GM10266 (cell line): ENCODE results near the gene OST4.
A peak's percentile ranks its signal among the peaks of the same experiment; 100 is the strongest.

Experiments used
- DNase-seq: peaks from one replicate; pipeline ENCODE4 v3.0.0; 2012; ENCODE audit errors: extremely low spot score
- TF ChIP-seq, protein P1 (sequence below): IDR thresholded peaks from 2 replicates; pipeline ENCODE4 v1.5.1; 2012; ENCODE audit warnings: mild to moderate bottlenecking, low read depth; ENCODE audit not compliant: control insufficient read depth, insufficient read depth; ENCODE audit errors: missing control alignments

The OST4 gene

DNA sequence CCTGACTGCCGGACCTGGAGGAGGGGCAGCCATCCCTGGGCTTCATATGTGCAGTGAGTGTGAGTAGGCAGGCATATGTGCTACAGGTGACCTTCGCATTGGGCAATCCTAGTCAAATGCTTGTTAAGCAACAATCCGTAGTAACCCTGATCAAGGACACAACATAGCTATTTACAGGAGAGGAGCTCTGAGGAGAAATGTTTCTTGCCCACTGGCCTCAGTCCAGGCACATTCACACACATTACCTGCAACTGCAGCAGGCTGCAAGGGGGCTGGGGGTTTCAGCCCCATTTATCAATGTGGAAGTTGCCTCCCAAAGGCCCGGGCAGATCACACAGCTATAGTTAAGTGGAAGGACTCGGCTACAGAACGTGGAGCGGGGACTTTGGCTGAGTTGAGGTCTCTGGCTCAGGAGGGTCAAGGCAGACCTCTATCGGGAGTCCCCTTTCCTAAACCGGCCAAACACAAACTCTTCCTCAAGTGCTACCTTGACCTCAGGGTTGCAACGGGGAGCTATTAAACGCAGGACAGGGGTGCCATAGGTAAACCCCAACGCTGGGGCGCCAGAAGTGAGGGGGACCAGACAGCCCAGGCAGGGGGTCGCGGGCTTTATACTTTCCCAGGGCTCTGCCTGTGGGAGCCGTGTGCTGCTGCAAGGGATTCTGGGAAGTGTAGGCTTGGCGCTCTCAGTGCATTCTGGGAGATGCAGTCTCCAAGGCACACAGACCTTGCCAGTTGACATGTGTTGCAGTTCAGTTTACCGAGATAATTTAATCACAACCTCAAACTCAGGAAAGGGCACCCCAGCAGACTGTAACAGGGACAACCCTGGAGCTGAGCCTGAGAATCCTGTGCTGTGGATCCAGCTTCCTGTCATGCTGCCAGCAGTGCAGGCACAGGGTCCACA is 24.5 kb upstream of the OST4 start:
- TF ChIP-seq, protein P1, sequence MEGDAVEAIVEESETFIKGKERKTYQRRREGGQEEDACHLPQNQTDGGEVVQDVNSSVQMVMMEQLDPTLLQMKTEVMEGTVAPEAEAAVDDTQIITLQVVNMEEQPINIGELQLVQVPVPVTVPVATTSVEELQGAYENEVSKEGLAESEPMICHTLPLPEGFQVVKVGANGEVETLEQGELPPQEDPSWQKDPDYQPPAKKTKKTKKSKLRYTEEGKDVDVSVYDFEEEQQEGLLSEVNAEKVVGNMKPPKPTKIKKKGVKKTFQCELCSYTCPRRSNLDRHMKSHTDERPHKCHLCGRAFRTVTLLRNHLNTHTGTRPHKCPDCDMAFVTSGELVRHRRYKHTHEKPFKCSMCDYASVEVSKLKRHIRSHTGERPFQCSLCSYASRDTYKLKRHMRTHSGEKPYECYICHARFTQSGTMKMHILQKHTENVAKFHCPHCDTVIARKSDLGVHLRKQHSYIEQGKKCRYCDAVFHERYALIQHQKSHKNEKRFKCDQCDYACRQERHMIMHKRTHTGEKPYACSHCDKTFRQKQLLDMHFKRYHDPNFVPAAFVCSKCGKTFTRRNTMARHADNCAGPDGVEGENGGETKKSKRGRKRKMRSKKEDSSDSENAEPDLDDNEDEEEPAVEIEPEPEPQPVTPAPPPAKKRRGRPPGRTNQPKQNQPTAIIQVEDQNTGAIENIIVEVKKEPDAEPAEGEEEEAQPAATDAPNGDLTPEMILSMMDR: no peak
- peak; percentile 81 for DNase-seq

DNA sequence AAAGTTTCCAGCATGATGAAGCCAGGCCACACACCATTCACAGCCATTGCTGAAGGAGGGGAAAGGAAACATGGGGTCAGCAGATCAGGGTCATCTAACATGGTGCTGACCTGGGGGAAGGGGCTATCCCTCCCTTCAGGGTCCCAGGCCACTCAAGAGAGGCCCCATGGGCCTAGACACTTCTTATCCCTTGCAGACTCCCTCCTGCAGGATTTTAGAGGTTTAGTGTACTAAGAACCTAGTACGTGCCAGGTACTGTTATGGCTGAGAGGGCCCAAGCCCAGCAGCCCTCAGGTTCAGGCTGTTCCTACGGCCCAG is 23.9 kb upstream of the OST4 start:
- no peak for DNase-seq
- TF ChIP-seq, protein P1: no peak

DNA sequence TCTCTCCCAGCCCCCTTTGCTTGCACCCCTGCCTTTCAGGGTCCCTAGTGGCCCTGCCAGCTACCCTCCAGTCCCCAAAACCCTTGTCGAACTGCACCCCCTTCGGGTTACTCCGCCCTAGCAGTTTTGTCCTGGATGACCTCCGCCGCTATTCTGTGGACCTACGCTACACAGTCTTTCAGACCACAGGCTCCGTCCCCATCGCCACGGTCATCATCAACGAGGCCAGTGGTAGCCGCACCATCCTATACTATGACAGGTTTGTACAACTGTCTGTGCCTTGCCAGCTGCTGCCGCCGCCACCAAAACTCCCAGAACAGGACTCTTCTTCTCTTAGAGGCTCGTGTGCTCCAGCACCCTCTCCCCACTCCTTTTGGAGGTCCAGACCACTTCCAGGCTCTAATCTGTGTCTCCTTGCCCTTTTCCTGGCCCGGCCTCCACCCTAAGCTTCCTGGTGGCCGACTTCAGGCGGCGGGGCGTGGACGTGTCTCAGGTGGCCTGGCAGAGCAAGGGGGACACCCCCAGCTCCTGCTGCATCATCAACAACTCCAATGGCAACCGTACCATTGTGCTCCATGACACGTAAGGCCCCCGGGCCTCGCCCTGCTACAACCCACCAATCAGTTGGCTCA is 23.0 kb upstream of the OST4 start:
- TF ChIP-seq, protein P1: no peak
- DNase-seq: no peak

DNA sequence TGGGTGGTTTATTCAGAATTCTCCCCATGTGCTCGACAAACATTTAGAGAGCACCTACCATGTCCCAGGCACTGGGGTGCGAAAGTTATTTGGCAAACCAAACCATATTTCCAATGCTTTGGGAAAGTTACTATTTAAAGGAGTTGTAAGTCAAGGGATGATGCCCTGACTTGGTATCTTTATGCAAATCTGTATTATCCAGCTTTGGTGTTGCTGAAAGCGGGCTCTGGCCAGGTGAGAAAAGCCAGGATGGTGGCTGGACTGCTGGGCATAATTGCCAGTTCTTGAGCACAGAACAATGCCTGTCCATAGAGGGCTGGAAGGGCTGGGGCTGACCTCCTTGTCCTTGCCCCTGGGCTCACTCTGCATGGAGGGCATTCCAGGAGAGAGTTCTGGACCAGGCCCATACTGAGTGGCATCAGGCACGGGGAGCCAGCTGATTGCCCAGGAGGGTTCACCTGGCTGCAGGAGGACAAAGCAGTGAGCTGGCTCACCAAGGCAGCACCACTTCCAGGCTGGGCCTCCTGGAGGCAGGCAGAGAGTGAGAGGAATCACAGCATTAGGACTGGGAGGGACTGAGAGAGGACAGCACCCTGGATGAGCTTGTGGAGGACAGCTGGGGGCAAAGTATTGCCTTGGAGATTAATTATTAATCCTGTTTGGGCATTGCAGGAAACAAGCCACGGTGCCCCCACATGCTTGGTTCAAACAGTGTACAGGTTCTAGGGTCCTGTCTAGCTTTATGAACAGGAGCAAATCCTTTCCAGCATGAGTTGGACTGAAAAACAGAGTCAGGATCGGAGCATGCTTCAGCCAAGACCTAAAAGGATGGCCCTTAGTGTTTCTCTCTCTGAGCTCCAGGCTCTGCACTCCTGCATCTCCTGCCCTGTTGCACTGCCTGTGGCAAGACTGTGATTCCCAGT is 22.2 kb upstream of the OST4 start:
- TF ChIP-seq, protein P1: no peak
- no peak for DNase-seq

DNA sequence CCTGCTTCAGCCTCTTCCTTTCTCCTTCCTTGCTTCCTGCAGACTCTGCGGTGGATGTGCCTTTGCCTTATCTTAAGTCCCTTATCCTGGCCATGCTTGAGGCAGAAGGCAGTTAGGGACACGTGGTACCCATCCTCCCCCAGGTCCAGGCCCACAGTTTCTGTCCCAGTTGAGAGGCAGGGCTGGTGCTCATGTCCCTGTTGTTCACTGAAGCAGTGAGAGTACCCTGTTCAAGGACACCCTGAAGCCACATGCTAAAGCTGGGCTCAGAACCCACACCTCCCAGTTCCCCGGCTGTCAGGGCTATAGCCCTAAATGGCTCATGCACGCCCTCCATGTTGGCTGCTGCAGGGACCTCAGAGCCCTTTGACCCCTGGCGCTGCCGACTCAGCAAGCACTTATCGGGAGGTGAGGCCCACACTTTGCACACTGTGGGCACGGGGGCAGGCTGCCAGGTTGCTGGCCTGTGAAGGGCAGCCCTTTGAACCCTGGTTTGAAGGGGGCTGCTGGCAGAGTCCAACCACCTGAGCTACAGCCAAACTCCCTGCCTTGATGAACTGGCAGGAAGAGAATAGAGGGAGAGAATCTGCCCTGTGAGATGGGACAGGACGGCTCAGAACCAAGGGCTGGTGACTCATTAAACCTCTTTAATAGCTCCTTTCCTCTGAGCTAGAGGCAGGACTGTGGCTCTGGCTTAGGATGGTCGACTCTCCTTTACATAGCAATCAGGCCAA is 21.4 kb upstream of the OST4 start:
- TF ChIP-seq, protein P1: no peak
- no peak for DNase-seq

DNA sequence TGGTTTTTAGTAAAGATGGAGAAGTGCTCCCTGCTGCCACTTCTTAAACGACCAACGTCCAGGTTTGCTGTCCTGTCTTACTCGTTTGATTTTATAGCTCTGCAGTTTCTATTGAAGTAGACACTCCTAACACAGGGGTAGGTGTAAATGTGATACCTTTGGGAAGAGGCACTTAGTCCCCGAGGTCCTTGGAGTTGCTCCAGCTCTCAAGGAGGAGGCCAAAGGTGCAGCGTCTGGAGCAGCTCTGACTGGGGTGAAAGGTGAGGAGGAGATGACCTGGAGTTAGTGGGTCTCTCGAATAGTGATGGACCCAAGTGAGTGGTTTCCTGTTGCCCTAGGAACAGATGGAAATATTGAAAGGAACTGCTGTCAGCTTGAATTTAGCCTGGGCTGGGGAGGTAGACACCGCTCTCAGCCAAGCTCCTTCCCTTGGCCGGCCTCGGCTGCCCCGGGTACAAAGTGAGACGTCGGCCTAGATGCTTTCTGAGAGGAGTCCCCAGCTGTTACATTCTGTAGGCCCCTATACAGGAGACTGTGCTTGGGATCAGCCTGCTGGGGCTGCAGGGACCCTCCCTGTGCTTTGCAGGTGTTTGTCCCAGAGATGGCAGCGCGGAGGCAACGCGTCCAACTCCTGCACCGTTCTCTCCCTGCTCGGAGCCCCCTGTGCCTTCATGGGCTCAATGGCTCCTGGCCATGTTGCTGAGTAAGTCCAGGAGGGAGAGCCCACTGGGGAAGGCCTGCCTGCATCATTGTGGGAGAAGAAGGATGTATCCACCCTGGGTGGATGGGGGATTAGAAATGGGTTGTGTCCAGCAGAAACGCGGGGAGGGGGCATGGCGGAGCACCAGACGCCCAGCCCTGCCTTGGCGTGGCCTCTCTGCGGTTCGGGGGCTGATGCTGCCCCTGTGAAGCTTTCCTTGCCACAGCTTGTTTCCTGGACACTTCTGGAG is 20.6 kb upstream of the OST4 start:
- no peak for DNase-seq
- TF ChIP-seq, protein P1: no peak
